H7 (cell line): Measurements from ENCODE around the gene SLC25A39. TPM values are rescaled to one million over a fixed set of nuclear protein-coding genes. Genes with fewer than 3 reads are reported as not detected.

ENCODE experiments used
- DNase-seq: peaks from one replicate; pipeline ENCODE4 v3.0.0; 2012
- H3K27me3 ChIP-seq: 2 replicates; pipeline ENCODE4 v1.6.0; 2011; ENCODE audit warnings: mild to moderate bottlenecking, low read length; ENCODE audit not compliant: control insufficient read depth, insufficient read depth
- H3K36me3 ChIP-seq: replicated peaks from 2 replicates; pipeline ENCODE4 v1.5.1; 2011; ENCODE audit warnings: low read length; ENCODE audit not compliant: control insufficient read depth, insufficient read depth
- H3K4me3 ChIP-seq: 2 replicates; pipeline ENCODE4 v1.5.1; 2011; ENCODE audit warnings: low read depth, mild to moderate bottlenecking, control low read depth, low read length, moderate library complexity; ENCODE audit not compliant: insufficient read depth
- total RNA-seq: library from RNA; depleted of rRNA; stranded (reverse); fragments of >200 nt; shearing (Covaris generic); gene quantifications from 2 replicates; pipeline ENCODE4 v1.2.3, GENCODE V29; 2014

The SLC25A39 gene
- total RNA-seq, 1 experiment from 2014 or later: 295 TPM

GRCh38 chr17:44304651-44305050, 20.0 kb downstream of the SLC25A39 start:
- H3K36me3 ChIP-seq: no peaks in the 10 kb centered on the region
- H3K4me3 ChIP-seq: no peak overlapping the region
- H3K27me3 ChIP-seq: no peaks in the 10 kb centered on the region; the same call in 1 of the 2 replicates
- no peak for DNase-seq

GRCh38 chr17:44297975-44298374, 26.6 kb downstream of the SLC25A39 start:
- no peak for DNase-seq
- H3K36me3 ChIP-seq: no peaks in the 10 kb centered on the region
- no peaks in the 10 kb centered on the region for H3K27me3 ChIP-seq
- H3K4me3 ChIP-seq: no peak overlapping the region

DNA sequence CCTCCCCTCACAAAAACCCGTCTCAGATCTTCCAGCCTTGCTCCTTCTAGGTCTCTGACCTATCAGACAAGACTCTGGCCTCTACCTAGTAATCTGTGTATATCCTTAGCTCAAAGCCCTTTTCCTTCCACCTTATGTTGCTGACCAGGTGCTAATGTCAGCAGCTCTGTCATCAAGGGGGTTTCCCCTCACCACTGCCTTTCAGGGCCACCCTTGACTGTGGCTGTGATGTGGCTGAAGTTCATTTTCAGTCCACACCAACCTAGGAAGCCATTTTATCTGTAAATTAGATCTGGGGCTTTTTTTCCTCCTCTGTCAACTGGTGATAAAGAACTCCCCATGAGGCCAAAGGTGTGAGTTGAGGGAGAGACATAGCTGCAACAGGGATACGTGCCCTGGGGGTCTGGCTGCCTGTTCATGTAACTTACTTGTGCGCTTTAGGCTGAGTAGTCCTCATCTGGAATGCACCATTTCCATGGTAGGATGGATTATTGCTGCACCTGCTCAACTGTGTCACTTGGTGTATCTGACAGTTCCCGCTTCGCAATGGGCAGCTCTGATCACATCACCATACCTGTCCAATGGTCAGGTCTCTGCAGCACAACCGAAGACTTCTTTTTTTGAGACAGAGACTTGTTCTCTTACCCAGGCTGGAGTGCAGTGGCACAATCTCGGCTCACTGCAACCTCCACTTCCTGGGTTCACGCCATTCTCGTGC, 31.0 kb downstream of the SLC25A39 start:
- DNase-seq: no peak
- Histone ChIP-seq H3K36me3 (no peaks in the 10 kb centered on the region), H3K4me3 (no peak overlapping the region), H3K27me3 (no peaks in the 10 kb centered on the region)

DNA sequence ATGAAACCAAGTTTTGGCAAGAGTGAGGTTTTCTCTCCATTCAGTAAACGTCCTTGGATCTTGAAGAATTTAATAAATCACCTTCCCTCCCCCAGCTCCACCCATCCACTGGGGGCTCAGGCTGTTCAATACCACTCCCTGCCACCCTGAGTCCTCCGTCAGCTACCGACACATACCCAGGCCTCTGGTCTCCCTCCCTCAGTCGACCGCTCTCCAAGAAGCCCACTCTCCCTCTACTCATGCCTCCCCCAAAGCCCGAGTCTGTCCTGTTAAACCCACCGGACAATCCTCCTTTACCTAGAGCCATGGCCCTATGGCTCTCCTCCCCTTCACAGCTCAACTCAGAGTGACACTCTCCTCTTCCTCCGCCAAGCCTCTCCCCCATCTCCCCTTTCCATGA, 37.0 kb downstream of the SLC25A39 start:
- H3K27me3 ChIP-seq: no peaks in the 10 kb centered on the region; the same call in 1 of the 2 replicates
- DNase-seq: no peak

GRCh38 chr17:44284024-44284400, 40.6 kb downstream of the SLC25A39 start:
- DNase-seq: no peak
- H3K36me3 ChIP-seq: no peaks in the 10 kb centered on the region
- H3K27me3 ChIP-seq: no peaks in the 10 kb centered on the region; the same call in 1 of the 2 replicates
- no peak overlapping the region for H3K4me3 ChIP-seq

More for the DNA sequence above, 37.0 kb downstream of the SLC25A39 start:
- no peaks in the 10 kb centered on the region for H3K36me3 ChIP-seq
- no peak overlapping the region for H3K4me3 ChIP-seq

DNA sequence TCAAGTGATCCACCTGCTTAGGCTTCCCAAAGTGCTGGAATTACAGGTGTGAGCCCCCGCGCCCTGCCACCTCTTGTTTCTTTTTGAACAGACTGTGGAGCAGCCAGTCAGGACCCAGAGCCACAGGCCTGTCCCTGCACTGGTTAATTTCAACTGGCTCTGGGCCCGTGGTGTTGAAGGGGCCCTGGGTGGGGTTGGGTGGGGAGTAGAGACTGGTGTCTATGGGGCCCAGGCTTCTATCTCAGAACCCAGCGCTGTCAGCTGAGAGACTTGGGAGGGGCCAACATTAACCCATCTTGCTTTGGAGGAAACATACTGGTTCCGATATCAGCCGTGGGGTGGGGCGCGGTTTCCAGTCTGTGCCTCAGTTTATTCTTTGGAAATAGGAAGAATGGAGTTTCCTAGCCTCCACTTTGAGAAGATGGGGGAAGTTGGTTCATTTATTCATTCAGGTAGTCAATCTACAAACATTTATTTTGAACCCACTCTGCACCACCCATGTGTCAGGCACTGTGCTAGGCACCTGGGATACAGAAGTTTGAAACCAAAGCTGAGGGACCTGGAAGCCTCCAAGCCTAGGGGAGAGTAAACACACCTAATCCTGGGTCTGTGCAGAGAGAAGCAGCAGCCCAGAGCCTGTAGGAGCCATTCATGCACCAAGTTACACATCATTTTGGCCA, 41.1 kb downstream of the SLC25A39 start:
- H3K36me3 ChIP-seq: no peaks in the 10 kb centered on the region
- DNase-seq: no peak
- H3K4me3 ChIP-seq: no peak overlapping the region
- no peaks in the 10 kb centered on the region; the same call in 1 of the 2 replicates for H3K27me3 ChIP-seq

GRCh38 chr17:44282264-44282663, 42.4 kb downstream of the SLC25A39 start:
- Histone ChIP-seq H3K27me3 (no peaks in the 10 kb centered on the region), H3K4me3 (no peak overlapping the region), H3K36me3 (no peaks in the 10 kb centered on the region)
- no peak for DNase-seq

DNA sequence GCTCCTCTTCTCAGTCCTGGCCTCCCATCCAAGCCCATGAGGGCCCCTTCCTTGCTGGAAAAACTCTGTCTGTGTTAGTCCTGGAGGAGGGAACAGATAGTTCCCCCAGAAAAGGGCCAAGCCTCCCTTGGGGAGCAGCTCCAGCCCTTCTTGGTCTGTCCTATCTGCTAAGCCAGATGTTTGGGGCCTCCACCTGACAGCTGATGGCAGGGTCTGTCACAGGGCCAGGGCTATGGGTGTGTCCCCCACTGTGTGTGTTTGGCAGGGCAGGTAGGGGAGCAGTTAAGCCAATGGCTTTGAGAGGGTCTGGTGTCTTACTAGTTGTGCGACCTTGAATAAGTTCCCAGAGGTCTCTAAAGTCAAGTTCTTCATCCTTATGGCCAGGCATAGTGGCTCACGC, 43.1 kb downstream of the SLC25A39 start:
- DNase-seq: no peak
- no peaks in the 10 kb centered on the region for H3K27me3 ChIP-seq
- no peak overlapping the region for H3K4me3 ChIP-seq
- no peaks in the 10 kb centered on the region for H3K36me3 ChIP-seq

GRCh38 chr17:44280392-44280937, 44.2 kb downstream of the SLC25A39 start:
- no peak overlapping the region for H3K4me3 ChIP-seq
- no peak for DNase-seq
- H3K27me3 ChIP-seq: no peaks in the 10 kb centered on the region
- H3K36me3 ChIP-seq: no peaks in the 10 kb centered on the region

DNA sequence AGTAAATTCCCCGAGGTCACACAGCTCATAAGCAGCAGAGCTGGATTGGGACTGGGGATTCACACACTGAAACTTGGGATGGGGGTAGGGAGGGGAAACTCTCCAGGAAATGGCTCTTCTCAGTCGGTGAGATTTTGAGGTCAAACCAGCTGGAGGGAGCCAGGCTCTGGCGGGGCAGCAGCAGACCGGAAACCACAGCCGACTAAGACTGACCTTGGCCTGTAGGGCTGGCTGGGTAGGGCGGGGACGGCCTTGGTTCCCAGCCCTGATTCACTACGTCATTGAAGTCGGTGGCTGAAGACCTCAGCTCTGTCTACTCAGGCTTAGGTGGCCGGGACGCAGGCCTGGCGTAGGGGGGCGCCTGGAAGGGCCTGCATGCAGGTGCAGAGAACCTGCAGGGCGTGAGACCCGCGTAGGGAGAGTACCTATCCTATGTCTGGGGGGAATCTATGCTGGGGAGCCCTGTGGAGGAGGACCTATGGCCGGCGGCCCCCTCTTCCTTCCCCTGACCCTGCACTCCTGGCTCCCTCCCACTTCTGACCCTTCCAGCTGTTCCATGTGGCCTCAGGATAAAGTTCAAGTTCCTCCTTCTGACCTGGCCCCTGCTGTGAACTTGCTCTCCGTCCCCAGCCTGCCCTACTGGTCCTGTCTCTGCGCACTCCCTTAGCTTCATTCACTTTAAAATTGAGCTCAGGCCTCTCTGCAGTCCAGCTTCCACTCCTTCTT, 44.8 kb downstream of the SLC25A39 start:
- peak; percentile 84 for DNase-seq

DNA sequence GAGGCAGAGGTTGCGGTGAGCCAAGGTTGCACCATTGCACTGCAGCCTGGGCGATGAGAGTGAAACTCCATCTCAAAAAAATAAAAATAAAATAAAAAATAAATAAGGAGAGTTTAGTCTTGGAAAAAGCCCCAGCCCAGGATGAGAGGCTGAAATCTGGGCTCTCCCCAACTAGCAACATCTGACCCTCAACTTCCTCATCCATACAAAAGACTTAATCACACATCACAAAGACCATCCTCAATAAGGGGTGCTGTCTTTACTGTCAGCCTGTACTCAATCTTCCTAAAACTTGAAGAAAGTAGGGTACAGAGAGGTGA, 45.3 kb downstream of the SLC25A39 start:
- H3K36me3 ChIP-seq: no peaks in the 10 kb centered on the region
- H3K4me3 ChIP-seq: no peak overlapping the region
- DNase-seq: no peak
- H3K27me3 ChIP-seq: no peaks in the 10 kb centered on the region

More for the DNA sequence above, 44.8 kb downstream of the SLC25A39 start:
- H3K36me3 ChIP-seq: no peaks in the 10 kb centered on the region
- no peak overlapping the region for H3K4me3 ChIP-seq
- H3K27me3 ChIP-seq: no peaks in the 10 kb centered on the region

- Histone ChIP-seq H3K27me3 (no peaks in the 10 kb centered on the region), H3K4me3 (no peak overlapping the region), H3K36me3 (no peaks in the 10 kb centered on the region)
- DNase-seq: no peak
Measured at GRCh38 chr17:44277976-44278375, 46.6 kb downstream of the SLC25A39 start.

- DNase-seq: peak; percentile 48
Measured at GRCh38 chr17:44273607-44274006, 51.0 kb downstream of the SLC25A39 start.

DNA sequence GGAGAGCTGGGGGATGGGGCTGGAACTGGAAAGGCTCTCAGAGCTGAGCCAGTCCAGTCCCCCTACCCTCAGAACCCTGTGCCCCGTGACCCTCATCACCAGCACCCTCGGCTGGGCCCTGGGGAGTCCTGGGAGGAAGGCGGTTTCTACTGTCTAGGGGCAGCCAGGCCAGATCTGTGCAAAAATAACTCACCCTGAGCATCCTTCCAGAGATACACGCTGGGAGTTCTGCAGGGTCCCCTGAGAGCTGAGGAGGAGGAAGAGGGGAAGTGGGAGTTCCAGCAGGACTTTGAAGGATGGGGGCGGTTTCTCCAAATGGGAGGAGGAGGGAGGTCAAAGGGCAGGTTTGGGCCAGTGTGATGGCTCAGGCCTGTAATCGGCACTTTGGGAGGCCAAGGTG, 51.7 kb downstream of the SLC25A39 start:
- Histone ChIP-seq H3K36me3 (no peaks in the 10 kb centered on the region), H3K27me3 (no peaks in the 10 kb centered on the region; the same call in 1 of the 2 replicates), H3K4me3 (no peak overlapping the region)
- no peak for DNase-seq

More at GRCh38 chr17:44273607-44274006, 51.0 kb downstream of the SLC25A39 start:
- H3K4me3 ChIP-seq: no peak overlapping the region
- no peaks in the 10 kb centered on the region for H3K36me3 ChIP-seq
- H3K27me3 ChIP-seq: no peaks in the 10 kb centered on the region; the same call in 1 of the 2 replicates
